ENCODE measurements around the gene GPR61.

GPR61 gene

DNA sequence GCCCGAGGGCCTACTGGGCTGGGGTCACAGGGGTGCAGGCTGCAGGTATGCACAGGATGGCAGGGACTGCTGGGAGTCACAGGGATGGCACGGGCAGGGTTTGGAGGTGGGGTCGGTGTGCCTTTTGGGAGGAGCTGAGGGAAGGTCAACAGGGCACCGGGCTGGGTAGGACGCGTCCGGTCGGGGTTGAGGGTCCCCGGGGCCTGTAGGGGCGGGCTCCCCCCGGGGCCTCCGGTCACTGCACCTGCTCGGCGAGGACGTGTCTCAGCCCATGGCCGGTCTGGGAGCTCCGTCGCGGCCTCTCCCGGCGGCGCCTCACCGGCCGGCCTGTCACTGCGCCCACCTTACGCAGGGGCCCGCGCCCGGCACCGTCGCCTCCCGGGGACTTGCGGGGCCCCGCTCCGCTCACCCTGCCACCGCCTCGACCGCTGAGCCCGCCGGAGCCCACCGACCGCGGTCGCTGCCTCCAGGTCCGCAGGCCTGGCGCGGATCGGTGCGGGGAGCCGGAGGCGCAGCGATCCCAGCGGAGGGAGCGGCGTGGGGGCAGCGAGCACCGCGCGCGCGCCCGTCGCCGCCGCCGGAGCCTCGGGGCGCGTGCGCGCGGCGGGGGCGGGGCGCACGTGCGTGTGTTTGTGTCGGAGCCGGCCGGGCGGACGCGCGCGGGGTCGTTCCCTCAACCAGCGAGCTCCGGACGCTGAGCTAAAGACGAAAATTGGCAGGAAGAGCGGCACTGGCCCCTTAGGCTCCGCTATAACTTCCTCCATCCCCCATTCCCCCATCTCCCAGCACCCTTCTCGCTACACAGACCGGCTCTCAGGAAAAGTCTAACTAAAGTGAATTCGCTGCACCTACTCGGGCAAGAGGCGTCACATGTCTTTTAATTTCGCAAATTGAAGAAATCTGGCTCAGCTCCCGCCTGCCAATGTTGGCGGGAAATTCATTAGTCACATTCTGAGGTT lies 30.2 kb upstream of the GPR61 start, which contains the start of gene AMIGO1:
Gene AMIGO1, minus strand, starts transcription at position 552 of the 959 bp plus-strand sequence. CDS start 815 bp downstream, outside the sequence.
- peak; percentile 86 for DNase-seq

DNA sequence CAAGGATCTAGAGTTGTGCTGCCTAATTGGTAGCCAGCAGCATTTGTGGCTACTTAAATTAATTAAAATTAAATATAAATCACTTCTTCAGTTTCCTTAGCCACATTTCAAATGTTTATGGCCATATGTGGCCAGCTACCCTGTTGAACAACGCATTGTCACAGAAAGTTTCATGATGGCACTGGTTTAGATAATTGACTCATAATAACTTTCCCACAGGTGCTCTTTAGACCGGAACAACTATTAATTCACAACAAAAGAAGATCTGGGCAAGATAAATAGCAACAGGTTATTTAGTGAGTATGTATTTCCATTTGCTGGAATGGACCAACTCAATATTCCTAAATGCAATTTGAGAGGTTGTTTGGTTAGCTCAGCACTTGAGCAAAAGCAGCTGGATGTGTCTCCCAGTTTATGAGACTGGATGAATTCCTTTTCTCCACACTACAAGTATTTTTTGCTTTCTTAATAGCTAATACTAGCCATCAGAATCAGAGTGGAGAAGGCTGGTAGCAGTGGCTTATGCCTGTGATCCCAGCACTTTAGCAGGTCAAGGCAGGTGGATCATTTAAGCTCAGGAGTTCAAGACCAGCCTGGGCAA lies 26.5 kb upstream of the GPR61 start:
- no peak for DNase-seq

DNA sequence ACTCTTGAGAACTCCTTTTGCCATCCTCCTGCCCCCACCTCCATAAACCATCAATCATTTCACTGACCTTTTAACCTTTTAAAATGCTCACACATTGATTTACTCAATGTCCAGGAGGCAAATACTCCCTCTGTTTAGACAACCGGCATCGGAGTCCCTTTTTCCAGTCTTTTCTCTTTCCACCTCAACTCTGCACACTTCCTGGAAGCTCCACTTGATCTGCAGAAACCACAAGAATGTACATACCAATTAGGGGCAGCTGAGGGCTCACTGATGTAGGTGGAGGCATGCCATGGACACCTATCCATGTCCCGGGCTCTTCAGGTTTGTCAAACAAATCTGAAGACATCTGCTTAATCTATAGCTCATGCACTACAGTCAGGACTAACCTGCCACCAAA lies 24.8 kb upstream of the GPR61 start:
- no peak for DNase-seq

DNA sequence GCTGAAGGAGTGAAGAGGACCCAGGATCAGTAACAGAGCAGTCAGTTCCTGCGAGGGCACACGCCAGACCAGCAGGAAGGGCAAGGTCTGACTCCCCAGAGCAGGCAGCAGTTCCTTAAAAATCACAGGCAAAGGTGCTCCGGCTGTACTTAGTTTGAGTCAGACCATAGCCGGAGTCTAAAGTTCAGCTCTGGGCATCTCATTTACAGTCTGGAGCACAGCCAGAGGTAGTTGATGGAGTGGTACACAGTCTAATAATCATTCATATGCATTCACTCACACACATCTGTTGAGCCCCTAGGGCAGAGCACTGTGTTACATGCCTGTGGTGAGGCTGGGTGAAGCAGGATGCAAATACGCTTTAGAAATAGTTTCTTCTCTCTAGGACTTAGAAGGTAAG lies 22.8 kb upstream of the GPR61 start:
- no peak for DNase-seq

DNA sequence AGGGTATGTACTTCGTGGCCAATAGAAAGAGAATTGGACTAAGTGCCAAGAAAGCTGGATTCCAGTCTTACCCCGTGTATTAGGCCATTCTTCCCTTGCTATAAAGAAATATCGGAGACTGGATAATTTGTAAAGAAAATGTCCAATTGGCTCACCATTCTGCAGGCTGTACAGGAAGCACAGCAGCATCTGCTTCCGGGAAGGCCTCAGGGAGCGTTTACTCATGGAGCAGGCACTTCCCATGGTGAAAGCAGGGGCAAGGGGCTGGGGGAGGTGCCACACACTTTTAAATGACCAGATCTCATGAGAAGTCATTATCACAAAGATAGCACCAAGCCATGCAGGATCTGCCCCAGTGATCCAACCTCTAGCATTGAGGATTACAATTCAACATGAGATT lies 22.3 kb upstream of the GPR61 start:
- DNase-seq: no peak

DNA sequence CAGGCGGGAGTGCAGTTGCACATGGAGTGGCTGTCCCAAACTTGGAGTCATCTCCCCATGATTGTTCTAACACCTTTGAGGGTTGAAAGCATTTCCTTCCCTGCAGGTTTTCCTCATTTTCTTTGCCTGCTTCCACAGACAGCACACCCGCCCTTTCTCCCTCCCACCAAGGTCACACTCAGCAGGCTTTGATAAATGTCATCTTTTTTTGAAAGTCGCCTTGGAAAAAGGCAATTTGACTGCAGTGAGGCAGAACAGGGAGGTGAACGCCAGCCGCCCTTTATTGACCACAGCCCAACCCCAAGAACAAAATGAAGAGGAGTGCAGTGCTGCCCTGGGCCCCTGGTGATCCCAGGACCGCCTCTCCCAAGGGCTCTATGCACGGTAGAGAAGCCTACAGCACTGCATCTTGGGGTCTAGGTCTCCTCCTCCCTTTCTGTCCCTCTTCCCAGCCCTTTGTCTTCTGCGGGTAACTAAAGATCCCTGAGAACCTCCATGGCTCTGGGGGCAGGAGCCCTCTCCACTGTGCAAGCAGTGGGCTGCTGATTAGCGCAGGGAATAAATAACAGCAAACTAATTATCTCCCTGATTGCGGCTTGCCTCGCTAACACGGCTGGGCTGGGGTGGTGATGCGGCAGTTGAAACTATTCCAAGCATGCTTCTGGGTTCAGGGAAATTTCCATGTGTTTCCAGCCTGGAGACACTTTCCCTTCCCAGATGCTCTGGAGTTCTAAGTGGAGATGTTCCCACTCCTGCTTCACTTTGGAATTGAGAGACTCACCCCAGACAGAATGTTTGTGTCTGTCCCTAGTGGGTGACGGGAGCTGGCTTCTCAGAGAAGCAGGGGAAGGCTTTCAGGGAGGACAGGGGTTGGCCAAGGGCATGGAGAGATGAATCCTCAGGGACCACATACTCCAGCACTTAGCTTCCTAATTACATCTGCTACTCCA lies 18.4 kb upstream of the GPR61 start:
- DNase-seq: no peak

DNA sequence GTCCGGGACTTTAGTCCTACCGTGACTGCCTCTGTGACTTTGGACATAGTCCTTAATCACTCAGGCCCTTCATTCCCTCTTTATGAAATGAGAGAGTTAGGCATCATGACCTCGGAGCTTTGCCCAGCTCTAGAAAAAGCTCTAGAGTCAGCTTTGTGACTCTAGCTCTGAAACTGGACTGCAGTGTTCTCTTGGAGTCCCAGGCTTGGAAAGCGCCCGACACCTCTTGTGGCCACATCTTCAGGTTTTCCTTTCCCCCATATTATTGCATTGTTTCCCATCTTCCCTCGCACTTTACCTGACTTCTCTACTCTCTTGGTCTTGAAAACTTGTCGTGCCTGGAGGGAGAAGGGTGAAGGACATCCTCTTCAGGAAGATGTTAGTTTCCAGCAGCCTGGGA lies 17.6 kb upstream of the GPR61 start:
- no peak for DNase-seq

DNA sequence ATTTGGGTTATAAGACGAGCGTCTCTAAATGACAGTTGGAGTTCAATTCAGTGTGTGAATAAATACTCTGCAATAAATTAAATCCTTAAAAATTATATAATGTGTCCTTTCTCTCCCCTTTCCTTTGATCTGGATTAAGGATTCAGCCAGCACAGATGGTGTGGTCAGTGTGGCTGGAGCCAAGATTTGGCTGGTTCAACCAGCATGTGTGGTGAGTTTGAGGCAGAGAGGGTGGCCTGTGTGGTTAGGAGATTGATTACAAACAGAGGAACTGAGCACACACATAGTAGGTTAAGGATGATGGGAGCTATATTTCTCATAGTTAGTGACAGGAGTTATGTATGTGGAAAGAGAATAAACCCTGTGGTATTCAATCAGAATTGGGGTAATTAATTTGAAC lies 16.0 kb upstream of the GPR61 start:
- no peak for DNase-seq

DNA sequence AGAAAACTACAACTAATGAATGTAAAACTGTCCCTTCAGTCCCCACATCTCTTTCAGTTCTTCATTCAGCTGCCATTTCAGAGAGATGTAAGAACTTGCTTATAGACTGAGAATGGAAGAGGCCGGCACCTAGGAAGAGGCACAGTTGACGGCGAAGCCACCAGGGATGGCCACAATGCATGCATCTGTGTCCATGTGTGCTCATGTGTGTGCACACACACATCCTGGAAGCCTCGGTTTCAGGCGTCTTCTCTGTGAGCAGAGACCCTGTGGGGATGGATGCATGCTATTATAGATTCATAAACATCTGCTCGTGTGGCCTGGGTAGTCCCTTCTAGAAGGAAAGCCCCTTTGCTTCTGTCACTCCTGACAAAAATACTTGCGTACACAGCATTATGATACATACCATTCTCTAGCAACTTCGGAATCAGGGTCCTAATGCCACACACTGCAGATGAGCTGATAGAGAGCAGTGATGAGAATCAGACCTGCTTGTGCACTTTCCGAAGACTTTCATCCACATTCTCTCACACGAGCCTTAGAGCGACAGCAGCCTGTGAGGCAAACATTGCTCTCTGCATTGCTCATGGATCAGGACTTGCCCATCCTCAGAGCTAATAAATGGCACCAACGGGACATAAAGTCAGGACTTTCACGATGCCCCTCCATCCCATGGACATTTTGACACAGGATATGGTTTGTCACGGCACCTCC lies 12.4 kb upstream of the GPR61 start:
- DNase-seq: no peak

DNA sequence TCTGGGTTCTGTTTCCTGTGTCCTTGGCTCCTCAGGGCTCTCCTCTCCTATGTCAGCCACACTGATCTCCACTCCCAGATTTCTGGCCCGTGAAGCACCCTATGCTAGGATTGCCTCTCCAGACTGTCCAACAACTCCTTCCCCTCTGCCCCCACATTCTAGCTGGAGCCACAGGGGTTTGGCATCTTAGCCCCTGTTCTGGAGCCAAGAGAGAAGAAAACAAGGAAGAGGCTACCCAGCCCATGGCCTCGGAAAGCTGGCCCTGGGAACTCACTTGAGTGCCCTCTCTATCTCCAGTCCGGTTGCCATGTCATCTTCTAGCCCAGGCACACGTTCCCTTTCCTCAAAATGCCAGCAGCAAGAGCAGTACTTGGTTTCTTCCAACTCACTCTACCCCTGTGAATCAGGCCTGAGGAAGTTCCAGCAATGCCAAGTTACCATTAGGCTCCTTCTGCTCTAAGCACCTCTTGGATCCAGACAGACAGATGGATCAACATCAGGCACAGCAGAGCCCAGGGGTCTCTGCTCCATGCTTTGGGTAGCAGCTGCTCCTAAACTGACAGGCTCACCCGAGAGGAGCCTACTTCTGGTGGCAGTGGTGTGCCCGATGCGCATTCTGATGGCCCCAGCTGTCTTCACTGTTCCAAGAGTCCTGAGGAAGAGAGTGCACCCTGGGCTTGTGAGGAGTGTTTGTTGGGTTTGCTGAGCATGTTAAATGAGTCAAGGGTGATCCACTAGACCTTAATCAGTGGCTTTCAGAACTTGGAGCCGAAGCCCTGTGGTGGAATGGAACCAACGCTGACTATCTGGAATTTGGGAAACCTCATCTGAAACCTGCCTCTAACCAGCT lies 11.6 kb upstream of the GPR61 start:
- no peak for DNase-seq

DNA sequence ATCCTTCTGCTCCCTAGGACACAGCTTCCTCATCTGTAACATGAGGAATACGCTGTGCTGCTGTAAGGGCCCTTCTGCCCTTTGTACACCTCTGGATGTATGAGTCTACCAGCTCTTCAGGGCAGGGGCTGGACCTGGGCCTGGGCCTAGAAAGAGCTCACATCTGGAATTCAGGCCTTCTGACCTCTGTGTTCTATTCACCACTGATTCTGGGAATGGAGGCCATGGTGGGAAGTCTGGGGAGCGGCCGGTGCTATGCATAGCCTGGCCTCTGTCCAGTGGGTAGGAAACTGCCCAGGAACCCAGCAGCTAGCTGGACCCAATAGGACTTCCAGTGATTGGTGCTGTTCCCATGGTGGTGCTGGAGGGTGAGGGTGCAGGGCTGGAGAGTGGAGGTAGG lies 11.0 kb upstream of the GPR61 start:
- DNase-seq: no peak

DNA sequence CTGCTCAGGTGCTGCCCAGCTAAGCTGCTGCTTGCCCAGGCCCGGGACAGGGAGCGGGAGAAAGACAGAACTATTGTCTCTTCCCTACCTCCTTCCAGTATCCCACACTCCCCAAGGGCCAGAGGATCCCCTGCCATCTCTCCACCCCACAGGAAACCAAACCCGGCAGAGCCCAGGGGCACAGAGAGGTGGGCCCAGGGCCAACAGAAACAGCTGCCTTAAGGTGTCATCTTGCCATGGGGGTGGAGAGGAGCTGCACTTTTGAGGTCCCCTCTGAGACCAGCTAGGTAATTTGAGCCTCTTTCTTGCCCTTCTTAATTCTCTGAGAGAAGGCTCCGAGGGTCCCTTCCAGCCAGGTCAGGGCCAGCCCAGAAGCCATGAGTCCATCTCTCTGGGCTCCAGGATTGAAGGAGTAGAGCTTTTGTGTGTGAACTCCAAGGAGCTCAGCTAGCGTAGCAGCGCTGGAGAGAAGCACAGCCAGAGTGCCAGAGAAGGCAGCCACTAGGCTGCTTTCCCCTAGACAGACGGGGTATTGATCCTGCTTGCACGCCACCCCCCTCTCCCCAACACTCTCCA lies 9.7 kb upstream of the GPR61 start:
- DNase-seq: no peak

DNA sequence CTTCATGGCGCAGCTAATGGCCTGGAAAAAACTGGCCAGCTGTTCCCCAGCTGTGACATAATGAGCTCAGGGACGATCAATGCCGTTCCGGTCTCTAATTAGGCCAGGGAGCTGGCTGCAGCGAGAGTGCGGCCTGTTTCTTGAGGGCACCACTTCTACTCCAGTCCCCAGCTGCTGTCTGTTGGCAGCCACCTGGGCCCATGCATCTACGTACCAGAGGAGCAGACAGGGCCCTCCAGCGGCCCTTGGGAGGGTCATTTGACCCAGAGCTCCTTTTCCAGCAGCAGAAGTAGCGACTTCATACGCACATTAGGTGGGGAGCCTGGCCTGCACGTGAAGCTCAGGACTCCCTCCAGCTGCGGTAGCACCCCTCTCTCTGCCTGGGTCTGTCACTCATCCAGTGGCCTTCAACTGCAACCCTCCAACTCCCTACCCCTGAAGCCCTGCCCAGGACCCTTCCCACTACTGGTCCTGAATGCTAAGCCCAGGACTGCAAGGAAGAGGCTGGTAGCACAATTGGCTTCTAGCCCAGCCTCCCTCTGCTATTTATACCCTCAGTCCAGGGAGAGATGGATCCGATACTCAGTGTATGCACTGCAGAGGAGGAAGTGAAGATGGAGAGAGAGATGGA lies 9.1 kb upstream of the GPR61 start:
- no peak for DNase-seq

DNA sequence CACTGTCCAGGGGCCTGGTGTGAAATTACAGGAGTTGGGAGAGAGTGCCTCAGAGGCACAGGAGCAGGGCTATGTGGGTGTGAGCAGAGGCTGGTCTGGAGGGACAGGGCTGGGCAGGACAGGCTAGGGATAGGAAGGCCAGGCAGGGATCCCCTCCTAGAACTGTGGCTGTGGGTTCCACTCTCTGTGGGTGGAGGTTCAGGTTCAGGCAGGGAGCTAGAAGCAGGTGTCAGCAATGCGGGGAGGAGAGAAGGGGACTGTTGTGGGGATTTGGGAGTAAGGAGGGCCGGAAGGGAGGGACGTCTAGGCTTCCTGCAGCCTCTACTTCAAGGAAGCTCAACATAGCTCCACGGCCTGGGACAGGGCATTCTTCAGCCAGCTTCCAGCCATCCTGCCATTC lies 8.3 kb upstream of the GPR61 start:
- DNase-seq: no peak

DNA sequence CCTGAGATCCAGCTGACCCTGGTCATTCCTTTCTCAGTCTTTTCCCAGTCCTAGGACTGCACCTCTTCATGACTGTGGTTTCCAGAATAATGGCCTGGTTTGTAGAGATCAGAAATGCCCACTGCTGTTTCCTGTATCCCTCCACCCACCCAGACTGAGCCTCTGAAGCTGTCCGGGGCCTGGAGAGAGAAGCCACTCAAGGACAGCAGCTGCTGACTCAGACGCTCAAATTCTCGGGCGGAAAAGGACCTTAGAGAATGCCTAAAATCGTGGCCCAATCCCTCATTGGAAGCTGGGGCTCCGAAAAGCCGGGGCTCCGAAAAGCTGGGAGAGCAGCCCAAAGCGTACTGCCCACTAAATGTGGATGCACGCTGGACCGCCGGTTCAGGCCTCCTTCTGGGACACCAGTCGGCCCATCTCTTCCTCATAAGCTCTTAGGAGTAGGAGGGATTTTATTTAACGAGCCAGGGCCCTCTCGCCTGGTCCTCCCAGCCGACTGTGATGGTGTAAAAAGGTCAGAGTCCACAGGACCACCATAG lies 7.8 kb upstream of the GPR61 start:
- DNase-seq: no peak

DNA sequence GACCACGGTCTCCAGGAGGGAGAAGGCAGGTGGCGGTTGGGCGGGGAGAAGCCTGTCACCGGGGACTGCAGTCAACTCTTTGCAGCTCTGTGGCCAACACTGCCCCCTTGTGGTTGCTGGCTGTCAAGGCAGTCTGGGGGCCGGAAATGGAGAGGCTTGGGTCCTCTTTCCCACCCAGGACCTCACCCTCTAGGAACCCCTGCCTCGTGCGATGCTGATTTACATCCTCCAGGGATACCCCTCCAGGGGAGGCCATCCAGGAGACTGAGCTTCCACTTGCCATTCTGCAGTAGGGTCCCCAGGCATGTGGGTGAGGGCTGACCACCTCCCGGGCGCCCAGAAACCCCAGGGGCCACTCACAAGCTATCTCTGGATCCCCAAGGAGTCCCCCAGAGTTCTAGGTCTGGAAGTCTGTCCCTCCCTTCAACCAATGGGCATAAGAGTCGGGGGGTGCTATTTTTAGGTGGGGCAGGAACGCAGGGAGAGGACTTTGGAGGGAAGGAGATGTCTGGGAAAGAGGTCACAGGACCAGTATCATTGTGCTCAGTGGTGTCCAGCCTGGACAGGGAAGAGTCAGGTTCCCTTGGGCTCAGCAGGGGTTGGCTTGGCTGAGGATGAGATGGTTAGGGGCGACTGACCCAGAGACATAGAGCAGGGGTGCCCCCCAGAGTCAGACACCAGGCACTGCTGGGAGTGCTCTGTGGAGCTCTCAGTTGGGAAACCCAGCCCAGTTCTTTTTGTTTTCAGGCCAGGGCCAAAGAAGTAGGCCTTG lies 7.1 kb upstream of the GPR61 start:
- DNase-seq: peak; percentile 96

DNA sequence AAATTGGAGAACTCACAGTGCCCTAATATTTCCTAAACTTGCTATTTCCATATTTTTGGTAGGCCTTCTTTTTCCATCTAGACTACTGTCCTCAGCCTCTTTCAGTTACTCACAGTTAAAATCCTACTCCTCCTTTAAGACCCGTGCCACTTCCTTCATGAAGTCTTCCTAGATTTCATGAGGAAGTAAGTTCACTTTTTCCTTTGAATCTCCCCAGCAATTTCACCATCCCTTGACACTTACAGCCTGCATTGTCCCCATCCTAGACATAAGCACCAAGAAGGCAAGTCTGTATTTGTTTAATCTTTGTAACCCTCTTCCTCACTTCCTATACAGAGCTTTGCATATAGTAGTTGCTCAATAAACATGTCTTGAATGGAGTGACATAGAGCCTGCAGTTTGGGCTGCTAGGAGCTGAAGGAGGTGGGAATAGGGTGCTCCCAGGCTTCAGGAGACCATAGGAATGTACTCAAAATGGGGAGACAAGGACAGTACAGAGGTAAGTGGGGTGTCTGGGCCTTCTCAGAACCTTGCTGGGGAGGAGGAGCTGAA lies 5.3 kb upstream of the GPR61 start:
- no peak for DNase-seq

DNA sequence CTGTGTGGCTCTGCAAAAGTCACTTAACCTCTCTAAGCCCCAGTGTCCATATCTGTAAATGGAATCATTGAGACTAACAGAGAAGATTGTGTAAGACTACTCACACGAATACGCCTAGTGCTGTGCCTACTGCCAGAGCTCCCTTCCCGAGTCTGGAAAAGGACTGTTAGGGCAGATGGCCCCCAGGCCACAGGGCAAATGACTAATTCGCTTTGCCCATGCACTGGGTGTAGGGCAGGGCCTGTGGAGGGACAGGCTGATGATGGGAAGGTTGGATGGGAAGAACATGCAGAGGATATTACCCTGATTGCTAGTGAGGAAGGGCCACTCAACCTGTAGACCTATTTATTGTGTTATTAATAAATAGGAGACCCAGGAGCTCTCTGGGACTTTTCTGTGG lies 4.2 kb upstream of the GPR61 start:
- DNase-seq: no peak

DNA sequence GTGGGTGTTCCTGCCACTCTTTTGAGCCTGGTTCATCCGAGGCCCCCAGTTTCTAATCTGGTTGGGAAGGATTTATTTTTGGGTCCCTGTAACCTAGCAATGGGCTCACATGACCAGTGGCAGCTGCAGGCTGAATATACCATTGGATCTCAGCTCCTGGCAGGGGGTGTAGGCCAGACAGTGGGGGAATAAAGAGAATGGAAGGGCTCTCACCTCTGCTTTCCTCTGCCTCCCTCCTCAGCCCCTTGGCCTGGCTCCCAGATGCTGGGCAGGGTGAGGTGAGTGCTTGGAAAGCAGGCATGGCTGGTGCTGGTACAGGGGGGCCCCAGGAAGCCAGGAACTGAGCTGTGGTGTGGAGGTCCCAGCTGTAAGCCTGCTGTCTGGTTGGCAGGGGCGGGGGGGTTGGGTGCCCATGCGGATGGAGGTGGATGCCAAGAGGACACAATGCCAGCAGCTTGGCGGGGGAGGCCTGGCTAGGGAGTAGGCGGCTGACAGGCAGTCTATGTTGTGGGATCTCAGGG lies 3.6 kb upstream of the GPR61 start:
- DNase-seq: no peak

Data from activated effector memory CD4-positive, alpha-beta T cell treated with anti-CD3 and anti-CD28 coated beads, Interleukin-2, amount 50 U/mL, for 16 hours (primary cell).